ENCODE data around the gene MRPL49. TPM values are rescaled to one million over a fixed set of nuclear protein-coding genes. Genes with fewer than 3 reads are reported as not detected.
A peak's percentile ranks its signal among the peaks of the same experiment; 100 is the strongest.

MRPL49 gene
- total RNA-seq, 1 experiment from 2014 or later, result 55.9 TPM

DNA sequence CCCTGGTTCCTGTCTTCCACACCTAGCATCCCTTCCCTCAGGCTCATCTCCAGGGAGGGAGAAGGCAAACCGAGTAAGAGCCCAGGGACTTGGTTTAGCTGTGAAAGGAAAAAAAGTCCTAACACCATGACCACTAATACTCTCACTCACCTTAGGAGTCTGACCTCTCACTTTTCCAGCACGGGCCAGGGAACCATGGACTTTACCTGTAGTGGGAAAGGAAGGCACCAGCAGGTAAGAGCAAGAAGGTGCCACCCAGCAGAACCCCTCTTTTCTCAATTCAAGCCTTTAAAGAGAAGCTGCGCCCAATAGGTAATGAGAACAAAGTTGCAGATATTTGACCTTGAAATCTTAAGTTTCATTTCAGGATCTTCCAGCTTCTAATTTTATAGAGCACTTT is 1.3 kb upstream of the MRPL49 start (continued):
- TF ChIP-seq, protein P1, sequence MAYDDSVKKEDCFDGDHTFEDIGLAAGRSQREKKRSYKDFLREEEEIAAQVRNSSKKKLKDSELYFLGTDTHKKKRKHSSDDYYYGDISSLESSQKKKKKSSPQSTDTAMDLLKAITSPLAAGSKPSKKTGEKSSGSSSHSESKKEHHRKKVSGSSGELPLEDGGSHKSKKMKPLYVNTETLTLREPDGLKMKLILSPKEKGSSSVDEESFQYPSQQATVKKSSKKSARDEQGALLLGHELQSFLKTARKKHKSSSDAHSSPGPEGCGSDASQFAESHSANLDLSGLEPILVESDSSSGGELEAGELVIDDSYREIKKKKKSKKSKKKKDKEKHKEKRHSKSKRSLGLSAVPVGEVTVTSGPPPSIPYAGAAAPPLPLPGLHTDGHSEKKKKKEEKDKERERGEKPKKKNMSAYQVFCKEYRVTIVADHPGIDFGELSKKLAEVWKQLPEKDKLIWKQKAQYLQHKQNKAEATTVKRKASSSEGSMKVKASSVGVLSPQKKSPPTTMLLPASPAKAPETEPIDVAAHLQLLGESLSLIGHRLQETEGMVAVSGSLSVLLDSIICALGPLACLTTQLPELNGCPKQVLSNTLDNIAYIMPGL (CRISPR knock-in tag; IDR thresholded peaks at IDR 0.05), result no peak
- TF ChIP-seq FOXP1 (CRISPR knock-in tag; IDR thresholded peaks at IDR 0.05; ENCODE audit: borderline replicate concordance) (no peak), GRHL2 (CRISPR knock-in tag; IDR thresholded peaks at IDR 0.05; ENCODE audit: insufficient replicate concordance, severe bottlenecking) (no peak), ZNF232 (CRISPR knock-in tag; IDR thresholded peaks at IDR 0.05) (no peak), ZNF317 (CRISPR knock-in tag; IDR thresholded peaks at IDR 0.05; ENCODE audit: borderline replicate concordance, low read depth) (no peak), GABPB1 (CRISPR knock-in tag; IDR thresholded peaks at IDR 0.05) (no peak), TCF7 (CRISPR knock-in tag; IDR thresholded peaks at IDR 0.05; ENCODE audit: low read depth) (no peak), ZNF671 (CRISPR knock-in tag; IDR thresholded peaks at IDR 0.05) (no peak), HMGA2 (CRISPR knock-in tag; IDR thresholded peaks at IDR 0.05) (no peak), FOXK1 (CRISPR knock-in tag; IDR thresholded peaks at IDR 0.05) (no peak)
- TF ChIP-seq, protein P2, sequence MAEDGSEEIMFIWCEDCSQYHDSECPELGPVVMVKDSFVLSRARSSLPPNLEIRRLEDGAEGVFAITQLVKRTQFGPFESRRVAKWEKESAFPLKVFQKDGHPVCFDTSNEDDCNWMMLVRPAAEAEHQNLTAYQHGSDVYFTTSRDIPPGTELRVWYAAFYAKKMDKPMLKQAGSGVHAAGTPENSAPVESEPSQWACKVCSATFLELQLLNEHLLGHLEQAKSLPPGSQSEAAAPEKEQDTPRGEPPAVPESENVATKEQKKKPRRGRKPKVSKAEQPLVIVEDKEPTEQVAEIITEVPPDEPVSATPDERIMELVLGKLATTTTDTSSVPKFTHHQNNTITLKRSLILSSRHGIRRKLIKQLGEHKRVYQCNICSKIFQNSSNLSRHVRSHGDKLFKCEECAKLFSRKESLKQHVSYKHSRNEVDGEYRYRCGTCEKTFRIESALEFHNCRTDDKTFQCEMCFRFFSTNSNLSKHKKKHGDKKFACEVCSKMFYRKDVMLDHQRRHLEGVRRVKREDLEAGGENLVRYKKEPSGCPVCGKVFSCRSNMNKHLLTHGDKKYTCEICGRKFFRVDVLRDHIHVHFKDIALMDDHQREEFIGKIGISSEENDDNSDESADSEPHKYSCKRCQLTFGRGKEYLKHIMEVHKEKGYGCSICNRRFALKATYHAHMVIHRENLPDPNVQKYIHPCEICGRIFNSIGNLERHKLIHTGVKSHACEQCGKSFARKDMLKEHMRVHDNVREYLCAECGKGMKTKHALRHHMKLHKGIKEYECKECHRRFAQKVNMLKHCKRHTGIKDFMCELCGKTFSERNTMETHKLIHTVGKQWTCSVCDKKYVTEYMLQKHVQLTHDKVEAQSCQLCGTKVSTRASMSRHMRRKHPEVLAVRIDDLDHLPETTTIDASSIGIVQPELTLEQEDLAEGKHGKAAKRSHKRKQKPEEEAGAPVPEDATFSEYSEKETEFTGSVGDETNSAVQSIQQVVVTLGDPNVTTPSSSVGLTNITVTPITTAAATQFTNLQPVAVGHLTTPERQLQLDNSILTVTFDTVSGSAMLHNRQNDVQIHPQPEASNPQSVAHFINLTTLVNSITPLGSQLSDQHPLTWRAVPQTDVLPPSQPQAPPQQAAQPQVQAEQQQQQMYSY (CRISPR knock-in tag; IDR thresholded peaks at IDR 0.05), result no peak
- TF ChIP-seq, protein P3, sequence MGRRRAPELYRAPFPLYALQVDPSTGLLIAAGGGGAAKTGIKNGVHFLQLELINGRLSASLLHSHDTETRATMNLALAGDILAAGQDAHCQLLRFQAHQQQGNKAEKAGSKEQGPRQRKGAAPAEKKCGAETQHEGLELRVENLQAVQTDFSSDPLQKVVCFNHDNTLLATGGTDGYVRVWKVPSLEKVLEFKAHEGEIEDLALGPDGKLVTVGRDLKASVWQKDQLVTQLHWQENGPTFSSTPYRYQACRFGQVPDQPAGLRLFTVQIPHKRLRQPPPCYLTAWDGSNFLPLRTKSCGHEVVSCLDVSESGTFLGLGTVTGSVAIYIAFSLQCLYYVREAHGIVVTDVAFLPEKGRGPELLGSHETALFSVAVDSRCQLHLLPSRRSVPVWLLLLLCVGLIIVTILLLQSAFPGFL (CRISPR knock-in tag; IDR thresholded peaks at IDR 0.05; ENCODE audit: borderline replicate concordance), result no peak
- TF ChIP-seq, protein P4, sequence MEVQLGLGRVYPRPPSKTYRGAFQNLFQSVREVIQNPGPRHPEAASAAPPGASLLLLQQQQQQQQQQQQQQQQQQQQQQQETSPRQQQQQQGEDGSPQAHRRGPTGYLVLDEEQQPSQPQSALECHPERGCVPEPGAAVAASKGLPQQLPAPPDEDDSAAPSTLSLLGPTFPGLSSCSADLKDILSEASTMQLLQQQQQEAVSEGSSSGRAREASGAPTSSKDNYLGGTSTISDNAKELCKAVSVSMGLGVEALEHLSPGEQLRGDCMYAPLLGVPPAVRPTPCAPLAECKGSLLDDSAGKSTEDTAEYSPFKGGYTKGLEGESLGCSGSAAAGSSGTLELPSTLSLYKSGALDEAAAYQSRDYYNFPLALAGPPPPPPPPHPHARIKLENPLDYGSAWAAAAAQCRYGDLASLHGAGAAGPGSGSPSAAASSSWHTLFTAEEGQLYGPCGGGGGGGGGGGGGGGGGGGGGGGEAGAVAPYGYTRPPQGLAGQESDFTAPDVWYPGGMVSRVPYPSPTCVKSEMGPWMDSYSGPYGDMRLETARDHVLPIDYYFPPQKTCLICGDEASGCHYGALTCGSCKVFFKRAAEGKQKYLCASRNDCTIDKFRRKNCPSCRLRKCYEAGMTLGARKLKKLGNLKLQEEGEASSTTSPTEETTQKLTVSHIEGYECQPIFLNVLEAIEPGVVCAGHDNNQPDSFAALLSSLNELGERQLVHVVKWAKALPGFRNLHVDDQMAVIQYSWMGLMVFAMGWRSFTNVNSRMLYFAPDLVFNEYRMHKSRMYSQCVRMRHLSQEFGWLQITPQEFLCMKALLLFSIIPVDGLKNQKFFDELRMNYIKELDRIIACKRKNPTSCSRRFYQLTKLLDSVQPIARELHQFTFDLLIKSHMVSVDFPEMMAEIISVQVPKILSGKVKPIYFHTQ (CRISPR knock-in tag; IDR thresholded peaks at IDR 0.05), result no peak
- TF ChIP-seq, protein P5, sequence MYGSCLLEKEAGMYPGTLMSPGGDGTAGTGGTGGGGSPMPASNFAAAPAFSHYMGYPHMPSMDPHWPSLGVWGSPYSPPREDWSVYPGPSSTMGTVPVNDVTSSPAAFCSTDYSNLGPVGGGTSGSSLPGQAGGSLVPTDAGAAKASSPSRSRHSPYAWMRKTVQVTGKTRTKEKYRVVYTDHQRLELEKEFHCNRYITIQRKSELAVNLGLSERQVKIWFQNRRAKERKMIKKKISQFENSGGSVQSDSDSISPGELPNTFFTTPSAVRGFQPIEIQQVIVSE (CRISPR knock-in tag; IDR thresholded peaks at IDR 0.05; ENCODE audit: borderline replicate concordance), result no peak

DNA sequence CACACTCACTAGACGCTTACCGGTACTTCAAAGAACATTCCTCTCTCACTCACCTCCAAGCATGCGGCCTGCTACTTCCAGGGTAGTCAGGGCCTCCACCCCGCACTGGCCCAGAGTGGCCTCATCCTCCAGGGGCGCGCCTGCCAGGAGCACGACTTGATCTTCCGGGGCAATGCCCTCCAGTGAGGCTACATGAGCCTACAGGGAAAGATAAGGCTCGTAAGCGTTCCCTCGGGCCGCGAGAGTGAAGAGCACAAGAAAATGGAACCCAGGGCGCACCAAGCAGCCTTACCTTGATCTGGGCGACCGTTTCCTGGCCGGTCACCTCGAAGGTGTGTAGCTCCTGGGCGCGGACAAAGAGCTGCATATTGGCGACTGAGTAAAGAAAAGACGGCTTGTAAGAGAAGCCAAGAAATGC is 665 bp upstream of the MRPL49 start:
- no peaks in the 10 kb centered on the region for H3K27me3 Mint-ChIP-seq (ENCODE audit: low read depth)
- TF ChIP-seq NR2C2 (CRISPR knock-in tag; IDR thresholded peaks at IDR 0.05), result 0 out of 2 replicates have a peak, but pooled peaks have one; percentile 10
- TF ChIP-seq, protein P2 (CRISPR knock-in tag; IDR thresholded peaks at IDR 0.05), result 0 out of 2 replicates have a peak, but pooled peaks have one; percentile 16
- no peak for TF ChIP-seq FOXJ3 (CRISPR knock-in tag; IDR thresholded peaks at IDR 0.05; ENCODE audit: borderline replicate concordance)
- TF ChIP-seq, protein P6, sequence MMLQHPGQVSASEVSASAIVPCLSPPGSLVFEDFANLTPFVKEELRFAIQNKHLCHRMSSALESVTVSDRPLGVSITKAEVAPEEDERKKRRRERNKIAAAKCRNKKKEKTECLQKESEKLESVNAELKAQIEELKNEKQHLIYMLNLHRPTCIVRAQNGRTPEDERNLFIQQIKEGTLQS (CRISPR knock-in tag; conservative IDR thresholded peaks at IDR 0.05), result 0 out of 2 replicates have a peak, but pooled peaks have one; percentile 31
- no peak for TF ChIP-seq NR3C1 (CRISPR knock-in tag; conservative IDR thresholded peaks at IDR 0.05; ENCODE audit: low read depth)
- ChIA-PET CTCF (interaction anchor here (0.9 to 5.7 kb wide), 12 partner anchors 9 to 334 kb away, joined by 3 to 56 read pairs (median 6); partner anchors contain the start of genes ARL2, BATF2, CAPN1 and CDC42EP2), POLR2A (interaction anchor here (0.5 to 2.4 kb wide), 9 partner anchors 9 to 381 kb away, joined by 3 to 19 read pairs (median 4); partner anchors contain the start of genes ARL2, CAPN1, SYVN1 and TM7SF2)
- H3K9me3 Mint-ChIP-seq, result no peaks in the 10 kb centered on the region
- peaks cover 50% of the 10 kb centered on the region for H3K36me3 Mint-ChIP-seq
- H3K27ac Mint-ChIP-seq, result peak overlapping the region; percentile 100
- peaks cover 17% of the 10 kb centered on the region for H3K4me1 Mint-ChIP-seq
- ATAC-seq, result no peak
- DNase-seq (ENCODE audit: low spot score), result no peak
- peak overlapping the region; percentile 99 for H3K4me3 Mint-ChIP-seq

Data from WTC11 (cell line).